ENCODE measurements around the gene ADGRA1. TPM values are rescaled to one million over a fixed set of nuclear protein-coding genes. Genes with fewer than 3 reads are reported as not detected.

ADGRA1 gene
- total and polyA plus RNA-seq, 2 of the 8 experiments (the other 6 are each of a cell fraction or from before 2014, with no cell fraction given): 0.17 to 0.21 TPM

GRCh38 chr10:133082685-133083421 is 4.9 kb upstream of the ADGRA1 start:
- no peaks in the 10 kb centered on the region for H3K79me2 ChIP-seq (ENCODE audit: control insufficient read depth in 1 of 2, insufficient read depth in 2 of 2, low read length in 2 of 2)
- ChIA-PET POLR2A (ENCODE audit: partially characterized antibody) (no interaction called here), CTCF (ENCODE audit: partially characterized antibody) (interaction anchor here (1.6 kb wide), 1 partner anchor 10 kb away, joined by 3 read pairs; no protein-coding TSS in a partner anchor)
- TF ChIP-seq EP300 (IDR thresholded peaks at IDR 0.05; ENCODE audit: borderline replicate concordance in 1 of 2, low read depth in 2 of 2, low read length in 2 of 2): no peak
- TF ChIP-seq YY1 (IDR thresholded peaks at IDR 0.05; ENCODE audit: low read depth, low read length): peak; percentile 56; the same call in 1 of the 2 replicates
- no peak for TF ChIP-seq TBP (IDR thresholded peaks at IDR 0.05; ENCODE audit: low read depth, low read length)
- no peak for TF ChIP-seq CHD1 (IDR thresholded peaks at IDR 0.05; ENCODE audit: low read depth, low read length)
- WGBS, 2 experiments (ENCODE audit: extremely low coverage in 1 of 2, insufficient coverage in 1 of 2, insufficient read length in 1 of 2, insufficient replicate concordance in 2 of 2, low coverage in 1 of 2, low lambda C conversion rate in 2 of 2, missing lambda C conversion rate in 1 of 2): 83% methylated on average over 35 of the region's 43 CpGs; no CpG with 5 or more reads in 1 of the 2 experiments
- H4K8ac ChIP-seq (ENCODE audit: extremely low read depth, insufficient read depth, low read length): no peak overlapping the region
- H3K27me3 ChIP-seq (replicated peaks in 1 of 4; ENCODE audit: control insufficient read depth in 3 of 4, extremely low read depth in 1 of 4, insufficient read depth in 3 of 4, low read length in 3 of 4): peaks cover 9 to 19% (median 17%) of the 10 kb centered on the region in 4 experiments
- no peak overlapping the region for H3K27ac ChIP-seq (ENCODE audit: low read depth, low read length)
- H3K36me3 ChIP-seq (ENCODE audit: control insufficient read depth in 2 of 4, insufficient read depth in 4 of 4, low read length in 3 of 4): no peaks in the 10 kb centered on the region
- no peak overlapping the region for H2BK20ac ChIP-seq (ENCODE audit: low read length)
- H4K91ac ChIP-seq (replicated peaks; ENCODE audit: insufficient read length, low read length): no peak overlapping the region
- H3K4me1 ChIP-seq (replicated peaks in 1 of 4; ENCODE audit: control insufficient read depth in 3 of 4, insufficient read depth in 4 of 4, low read length in 3 of 4): no peaks in the 10 kb centered on the region; a peak in 2 of 7 replicates
- no peaks in the 10 kb centered on the region for H3K9me3 ChIP-seq (ENCODE audit: insufficient read depth in 2 of 2, low read depth in 1 of 2, low read length in 1 of 2)
- no peak overlapping the region for H3K23ac ChIP-seq (ENCODE audit: insufficient read length)
- no peaks in the 10 kb centered on the region for H3K79me1 ChIP-seq (ENCODE audit: low read depth, low read length)
- no peak overlapping the region for H3K18ac ChIP-seq (ENCODE audit: extremely low read depth, low read length)
- H3K56ac ChIP-seq (replicated peaks; ENCODE audit: insufficient read length, low read depth, low read length): no peak overlapping the region
- peaks cover 4% of the 10 kb centered on the region; the same call in 1 of the 2 replicates for H3K23me2 ChIP-seq (ENCODE audit: low read depth, low read length)
- H3K4me2 ChIP-seq (ENCODE audit: insufficient read depth in 1 of 2, low read depth in 2 of 2, low read length in 2 of 2): no peak overlapping the region
- DNase-seq (ENCODE audit: low read depth in 1 of 2, low spot score in 2 of 2) (no peak), FAIRE-seq (no peak)
- no peak overlapping the region for H2BK5ac ChIP-seq (ENCODE audit: low read depth, low read length)
- no peak overlapping the region for H3K4me3 ChIP-seq (ENCODE audit: extremely low read depth in 1 of 4, insufficient read depth in 2 of 4, low read depth in 3 of 4, low read length in 4 of 4)
- H3K14ac ChIP-seq (ENCODE audit: insufficient read length): no peak overlapping the region
- no peak overlapping the region for H3K9ac ChIP-seq (replicated peaks in 1 of 4; ENCODE audit: extremely low read depth in 1 of 4, low read depth in 3 of 4, low read length in 3 of 4)
- H4K5ac ChIP-seq (ENCODE audit: insufficient read length, low read depth, low read length): no peak overlapping the region
- no peak overlapping the region for H2BK120ac ChIP-seq (replicated peaks; ENCODE audit: low read depth, low read length)
- H3K4ac ChIP-seq (replicated peaks; ENCODE audit: insufficient read length, low read depth, low read length): no peak overlapping the region
- no peak overlapping the region for H2BK12ac ChIP-seq (ENCODE audit: low read depth, low read length)
- H2AK5ac ChIP-seq (ENCODE audit: low read depth, low read length): no peak overlapping the region
- no peak overlapping the region for H2AFZ ChIP-seq (ENCODE audit: low read length)
- no peak overlapping the region for H2BK15ac ChIP-seq (ENCODE audit: low read length)
- H4K20me1 ChIP-seq (replicated peaks in 1 of 2; ENCODE audit: control insufficient read depth in 1 of 2, insufficient read depth in 2 of 2, low read length in 2 of 2): peaks cover 2 to 6% of the 10 kb centered on the region in 2 experiments
